HEK293 (cell line): ENCODE results near the gene SCN10A.

Source experiments
- CTCF ChIA-PET: fragments of 350-600 bp; formaldehyde crosslinking; extraction: SDS; loops from one replicate; lab custom pipeline; 2021; ENCODE audit warnings: antibody characterized with exemption; lab: Yijun Ruan, JAX
- POLR2A ChIA-PET: fragments of 300-600 bp; formaldehyde crosslinking; extraction: SDS; loops from one replicate; lab custom pipeline; 2020; ENCODE audit warnings: antibody characterized with exemption, inconsistent platforms; lab: Yijun Ruan, JAX
- H3K27ac ChIP-seq: fragments of 200-500 bp; sonication (Bioruptor generic); 2 replicates; pipeline ENCODE4 v1.5.1; 2014; ENCODE audit warnings: low read depth, low read length, control low read depth, inconsistent platforms; ENCODE audit errors: extremely low read depth
- H3K36me3 ChIP-seq, 2 experiments: fragments of 200-500 bp in 1 of 2; sonication (Bioruptor generic) in 1 of 2; 1 replicate in 1 of 2; 2 replicates in 1 of 2; pipeline ENCODE4 v1.5.1; 2014 to 2017; ENCODE audit warnings: inconsistent platforms in 2 of 2, low read length in 2 of 2; ENCODE audit not compliant: control insufficient read depth in 2 of 2, insufficient read depth in 1 of 2
- H3K4me1 ChIP-seq: fragments of 200-500 bp; sonication (Bioruptor generic); 2 replicates; pipeline ENCODE4 v1.5.1; 2014; ENCODE audit warnings: mild to moderate bottlenecking, low read length, inconsistent platforms; ENCODE audit not compliant: control insufficient read depth, insufficient read depth
- H3K4me3 ChIP-seq: 2 replicates; pipeline ENCODE4 v1.5.1; 2011; ENCODE audit warnings: low read depth, mild to moderate bottlenecking, control low read depth, low read length, moderate library complexity
- H3K9me3 ChIP-seq: fragments of 200-500 bp; sonication (Bioruptor generic); 2 replicates; pipeline ENCODE4 v1.5.1; 2014; ENCODE audit warnings: low read depth, low read length, inconsistent platforms; ENCODE audit not compliant: control insufficient read depth, insufficient read depth
- FEZF1 ChIP-seq: fragments of 450-650 bp; formaldehyde crosslinking; IDR thresholded peaks from 2 replicates; pipeline ENCODE4 v1.5.1; 2016; ENCODE audit warnings: missing biosample characterization, missing genetic modification characterization
- INSM2 ChIP-seq: fragments of 450-650 bp; formaldehyde crosslinking; IDR thresholded peaks from 2 replicates; pipeline ENCODE4 v1.5.1; 2016; ENCODE audit warnings: missing biosample characterization, missing genetic modification characterization
- KLF10 ChIP-seq: fragments of 450-650 bp; IDR thresholded peaks from 2 replicates; pipeline ENCODE4 v1.5.1; 2018; ENCODE audit warnings: missing biosample characterization, mild to moderate bottlenecking, missing genetic modification characterization
- OSR2 ChIP-seq: fragments of 450-650 bp; formaldehyde crosslinking; IDR thresholded peaks from 2 replicates; pipeline ENCODE4 v1.5.1; 2016; ENCODE audit warnings: missing biosample characterization, missing genetic modification characterization
- SP7 ChIP-seq: fragments of 450-650 bp; formaldehyde crosslinking; IDR thresholded peaks from 2 replicates; pipeline ENCODE4 v1.5.1; 2016; ENCODE audit warnings: missing biosample characterization, missing genetic modification characterization
- TRIM28 ChIP-seq: IDR thresholded peaks from 2 replicates; pipeline ENCODE4 v1.6.1; 2011; ENCODE audit warnings: low read length, control low read depth, borderline replicate concordance
- YY2 ChIP-seq: fragments of 450-650 bp; formaldehyde crosslinking; IDR thresholded peaks from 2 replicates; pipeline ENCODE4 v1.5.1; 2016; ENCODE audit warnings: missing biosample characterization, missing genetic modification characterization
- ZEB2 ChIP-seq: fragments of 450-650 bp; formaldehyde crosslinking; IDR thresholded peaks from 2 replicates; pipeline ENCODE4 v1.5.1; 2016; ENCODE audit warnings: missing biosample characterization, missing genetic modification characterization
- ZFP41 ChIP-seq: fragments of 450-650 bp; formaldehyde crosslinking; IDR thresholded peaks from 2 replicates; pipeline ENCODE4 v1.5.1; 2016; ENCODE audit warnings: missing biosample characterization, missing genetic modification characterization, borderline replicate concordance
- ZNF146 ChIP-seq: fragments of 450-650 bp; formaldehyde crosslinking; IDR thresholded peaks from 2 replicates; pipeline ENCODE4 v1.5.1; 2016; ENCODE audit warnings: missing biosample characterization, missing genetic modification characterization
- ZNF19 ChIP-seq: fragments of 450-650 bp; formaldehyde crosslinking; IDR thresholded peaks from 2 replicates; pipeline ENCODE4; 2016; ENCODE audit warnings: missing biosample characterization, missing genetic modification characterization, low read depth
- ZNF211 ChIP-seq: fragments of 450-650 bp; formaldehyde crosslinking; IDR thresholded peaks from 2 replicates; pipeline ENCODE4 v1.5.1; 2016; ENCODE audit warnings: low read depth, missing biosample characterization, missing genetic modification characterization
- ZNF214 ChIP-seq: fragments of 450-650 bp; formaldehyde crosslinking; IDR thresholded peaks from 2 replicates; pipeline ENCODE4 v1.5.1; 2017; ENCODE audit warnings: missing biosample characterization, mild to moderate bottlenecking, missing genetic modification characterization, borderline replicate concordance
- ZNF280D ChIP-seq: fragments of 450-650 bp; formaldehyde crosslinking; IDR thresholded peaks from 2 replicates; pipeline ENCODE4 v1.5.1; 2016; ENCODE audit warnings: missing biosample characterization, missing genetic modification characterization
- ZNF555 ChIP-seq: fragments of 450-650 bp; formaldehyde crosslinking; conservative IDR thresholded peaks from 2 replicates; pipeline ENCODE4 v1.5.1; 2017; ENCODE audit warnings: missing biosample characterization, mild to moderate bottlenecking, missing genetic modification characterization, inconsistent platforms
- ZNF596 ChIP-seq: fragments of 450-650 bp; IDR thresholded peaks from 2 replicates; pipeline ENCODE4 v1.5.0; 2018; ENCODE audit warnings: missing biosample characterization, mild to moderate bottlenecking, missing genetic modification characterization, moderate library complexity
- ZNF629 ChIP-seq: fragments of 450-650 bp; formaldehyde crosslinking; IDR thresholded peaks from 2 replicates; pipeline ENCODE4 v1.5.1; 2017; ENCODE audit warnings: missing biosample characterization, missing genetic modification characterization
- ZNF670 ChIP-seq: fragments of 450-650 bp; formaldehyde crosslinking; IDR thresholded peaks from 2 replicates; pipeline ENCODE4 v1.5.1; 2016; ENCODE audit warnings: missing biosample characterization, missing genetic modification characterization, low read depth
- ZNF677 ChIP-seq: fragments of 450-650 bp; IDR thresholded peaks from 2 replicates; pipeline ENCODE4 v1.5.0; 2018; ENCODE audit warnings: missing biosample characterization, mild to moderate bottlenecking, missing genetic modification characterization, moderate library complexity
- ZNF792 ChIP-seq: fragments of 450-650 bp; formaldehyde crosslinking; IDR thresholded peaks from 2 replicates; pipeline ENCODE4 v1.5.1; 2016; ENCODE audit warnings: missing biosample characterization, missing genetic modification characterization
- ZSCAN18 ChIP-seq: fragments of 450-650 bp; formaldehyde crosslinking; IDR thresholded peaks from 2 replicates; pipeline ENCODE4 v1.5.1; 2016; ENCODE audit warnings: missing biosample characterization, missing genetic modification characterization
- TF ChIP-seq, protein P1 (sequence below): fragments of 450-650 bp; formaldehyde crosslinking; IDR thresholded peaks from 2 replicates; pipeline ENCODE4 v1.5.1; 2017; ENCODE audit warnings: missing biosample characterization, missing genetic modification characterization

SCN10A gene

GRCh38 chr3:38826001-38826400 lies 10.0 kb upstream of the SCN10A start:
- POLR2A ChIA-PET: no interaction called here
- TF ChIP-seq ZNF792 (tag by site-specific recombination) (no peak), KLF10 (tag by site-specific recombination) (no peak), ZFP41 (tag by site-specific recombination) (no peak), SP7 (tag by site-specific recombination) (no peak), ZNF211 (no peak), ZEB2 (no peak), ZNF555 (tag by site-specific recombination) (no peak), YY2 (no peak), ZNF677 (tag by site-specific recombination) (no peak), ZNF629 (tag by site-specific recombination) (no peak), ZNF596 (tag by site-specific recombination) (no peak), ZSCAN18 (tag by site-specific recombination) (no peak), ZNF146 (no peak), OSR2 (tag by site-specific recombination) (no peak)
- TF ChIP-seq, protein P1, sequence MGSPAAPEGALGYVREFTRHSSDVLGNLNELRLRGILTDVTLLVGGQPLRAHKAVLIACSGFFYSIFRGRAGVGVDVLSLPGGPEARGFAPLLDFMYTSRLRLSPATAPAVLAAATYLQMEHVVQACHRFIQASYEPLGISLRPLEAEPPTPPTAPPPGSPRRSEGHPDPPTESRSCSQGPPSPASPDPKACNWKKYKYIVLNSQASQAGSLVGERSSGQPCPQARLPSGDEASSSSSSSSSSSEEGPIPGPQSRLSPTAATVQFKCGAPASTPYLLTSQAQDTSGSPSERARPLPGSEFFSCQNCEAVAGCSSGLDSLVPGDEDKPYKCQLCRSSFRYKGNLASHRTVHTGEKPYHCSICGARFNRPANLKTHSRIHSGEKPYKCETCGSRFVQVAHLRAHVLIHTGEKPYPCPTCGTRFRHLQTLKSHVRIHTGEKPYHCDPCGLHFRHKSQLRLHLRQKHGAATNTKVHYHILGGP (tag by site-specific recombination): no peak
- no peak overlapping the region for H3K27ac ChIP-seq
- no peak overlapping the region for H3K4me3 ChIP-seq
- H3K36me3 ChIP-seq: no peaks in the 10 kb centered on the region
- CTCF ChIA-PET: no interaction called here
- no peaks in the 10 kb centered on the region for H3K9me3 ChIP-seq
- H3K4me1 ChIP-seq: no peaks in the 10 kb centered on the region; the same call in 1 of the 2 replicates

- CTCF ChIA-PET: no interaction called here
- TF ChIP-seq ZNF596 (tag by site-specific recombination) (no peak), INSM2 (tag by site-specific recombination) (no peak), FEZF1 (no peak), TRIM28 (no peak), ZNF214 (tag by site-specific recombination) (no peak), ZNF19 (tag by site-specific recombination) (no peak)
- no peak overlapping the region for H3K27ac ChIP-seq
- POLR2A ChIA-PET: no interaction called here
- no peaks in the 10 kb centered on the region for H3K9me3 ChIP-seq
- no peaks in the 10 kb centered on the region for H3K36me3 ChIP-seq
- H3K4me1 ChIP-seq: no peaks in the 10 kb centered on the region; the same call in 1 of the 2 replicates
- no peak overlapping the region for H3K4me3 ChIP-seq
Measured at GRCh38 chr3:38824349-38824748, 8.3 kb upstream of the SCN10A start.

DNA sequence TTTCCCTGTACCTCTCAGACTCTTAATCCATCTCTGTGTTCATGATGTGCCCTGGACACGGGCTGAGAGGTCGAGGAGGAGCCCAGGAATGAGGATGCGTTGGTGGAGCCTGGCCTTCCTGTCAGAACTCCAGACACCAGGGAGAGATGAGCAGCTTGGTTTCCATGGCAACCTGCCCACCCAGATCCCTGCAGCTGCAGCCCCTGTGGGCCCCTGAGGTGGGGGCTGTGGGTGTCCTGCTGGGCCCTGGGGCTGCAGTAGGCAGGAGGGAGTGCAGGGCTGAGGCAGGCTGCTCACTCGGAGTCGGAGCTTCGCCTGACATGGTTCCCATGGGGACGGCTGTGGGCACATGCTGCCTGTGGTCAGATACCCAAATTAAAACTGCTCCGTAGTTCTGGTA lies 7.7 kb upstream of the SCN10A start:
- Histone ChIP-seq H3K4me1 (no peaks in the 10 kb centered on the region), H3K36me3 (no peaks in the 10 kb centered on the region), H3K27ac (no peak overlapping the region), H3K4me3 (no peak overlapping the region), H3K9me3 (no peaks in the 10 kb centered on the region)
- POLR2A ChIA-PET: no interaction called here
- no peak for TF ChIP-seq ZNF670 (tag by site-specific recombination)
- TF ChIP-seq INSM2 (tag by site-specific recombination): no peak
- TF ChIP-seq ZNF280D (tag by site-specific recombination): no peak
- CTCF ChIA-PET: no interaction called here
